ENCODE measurements around the gene RAB37.

The RAB37 gene

DNA sequence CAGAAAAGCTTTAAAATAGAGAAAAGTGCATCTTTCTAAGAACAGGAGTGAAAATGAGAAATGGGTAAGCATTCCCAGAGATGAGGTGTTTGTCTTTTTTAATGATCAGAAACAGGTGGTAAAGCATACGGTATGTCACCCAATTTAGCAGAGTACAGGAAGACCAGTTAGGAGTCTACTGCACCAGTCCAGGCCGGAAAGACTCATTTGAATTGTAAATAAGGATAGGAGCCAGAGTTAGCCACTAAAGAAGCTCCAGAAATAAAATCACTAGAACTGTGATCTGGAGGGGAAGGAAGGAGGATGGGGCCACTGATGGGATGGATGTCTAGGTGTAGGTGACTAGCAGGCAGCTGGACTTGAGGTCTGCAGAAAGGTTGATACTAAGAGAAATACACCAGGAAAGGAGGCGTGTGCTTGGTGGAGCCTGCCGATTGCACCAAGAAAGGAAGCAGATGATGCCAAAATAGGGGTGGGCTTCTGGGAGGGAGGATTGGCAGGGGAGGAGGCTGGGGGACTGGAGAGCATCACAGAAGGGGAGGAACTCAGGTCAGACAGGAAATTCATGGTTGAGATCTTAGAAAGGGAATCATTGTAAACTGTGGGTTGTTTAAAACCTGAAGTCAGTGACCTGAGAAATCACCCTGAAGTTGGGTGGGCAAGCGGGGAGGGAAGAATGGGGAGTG, 47.2 kb downstream of the RAB37 start:
- DNase-seq (ENCODE audit: insufficient read length, low spot score) = no peak
- FAIRE-seq = no peak

DNA sequence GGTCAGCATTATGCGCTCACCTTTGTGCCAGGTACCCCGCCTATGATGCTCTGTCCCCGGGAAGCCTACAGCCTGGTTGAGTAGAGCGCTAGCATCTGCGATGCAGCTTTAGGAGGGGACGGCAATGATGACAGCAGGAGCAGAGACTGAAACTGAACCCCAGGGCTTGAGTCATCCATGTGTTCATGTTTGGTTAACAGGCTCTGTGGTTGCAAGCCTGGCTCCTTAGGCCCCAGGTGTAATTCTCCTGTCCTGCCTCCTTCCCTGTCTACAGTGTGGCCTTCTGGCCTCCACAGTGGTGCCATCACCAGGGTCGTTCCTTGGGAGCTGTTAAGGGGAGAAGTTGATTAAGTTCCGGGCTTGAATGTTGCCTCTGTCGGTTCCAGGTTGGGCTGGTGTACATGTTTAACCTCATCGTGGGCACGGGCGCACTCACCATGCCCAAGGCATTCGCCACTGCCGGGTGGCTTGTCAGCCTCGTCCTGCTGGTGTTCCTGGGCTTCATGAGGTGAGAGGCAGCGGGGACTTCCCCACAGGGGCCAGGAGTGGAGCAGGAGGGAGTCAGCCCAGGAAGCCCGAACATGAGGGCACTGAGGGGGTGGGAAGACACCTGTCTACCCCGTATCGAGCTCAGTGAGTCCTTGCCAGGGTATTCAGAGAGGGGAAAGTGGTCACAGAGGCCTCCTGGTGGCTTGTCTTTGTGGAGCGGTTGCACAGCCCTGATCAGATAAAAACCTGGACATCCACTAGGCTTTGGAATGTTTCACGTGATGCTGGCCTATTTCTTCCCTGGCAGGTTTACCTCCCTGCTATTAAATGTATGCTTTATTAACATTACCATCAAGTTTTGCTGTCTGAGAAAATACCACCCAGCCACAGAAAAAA, 48.3 kb downstream of the RAB37 start:
- TF ChIP-seq, protein P1, sequence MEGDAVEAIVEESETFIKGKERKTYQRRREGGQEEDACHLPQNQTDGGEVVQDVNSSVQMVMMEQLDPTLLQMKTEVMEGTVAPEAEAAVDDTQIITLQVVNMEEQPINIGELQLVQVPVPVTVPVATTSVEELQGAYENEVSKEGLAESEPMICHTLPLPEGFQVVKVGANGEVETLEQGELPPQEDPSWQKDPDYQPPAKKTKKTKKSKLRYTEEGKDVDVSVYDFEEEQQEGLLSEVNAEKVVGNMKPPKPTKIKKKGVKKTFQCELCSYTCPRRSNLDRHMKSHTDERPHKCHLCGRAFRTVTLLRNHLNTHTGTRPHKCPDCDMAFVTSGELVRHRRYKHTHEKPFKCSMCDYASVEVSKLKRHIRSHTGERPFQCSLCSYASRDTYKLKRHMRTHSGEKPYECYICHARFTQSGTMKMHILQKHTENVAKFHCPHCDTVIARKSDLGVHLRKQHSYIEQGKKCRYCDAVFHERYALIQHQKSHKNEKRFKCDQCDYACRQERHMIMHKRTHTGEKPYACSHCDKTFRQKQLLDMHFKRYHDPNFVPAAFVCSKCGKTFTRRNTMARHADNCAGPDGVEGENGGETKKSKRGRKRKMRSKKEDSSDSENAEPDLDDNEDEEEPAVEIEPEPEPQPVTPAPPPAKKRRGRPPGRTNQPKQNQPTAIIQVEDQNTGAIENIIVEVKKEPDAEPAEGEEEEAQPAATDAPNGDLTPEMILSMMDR (IDR thresholded peaks at IDR 0.05; ENCODE audit: insufficient read depth, missing control alignments) = no peak
- FAIRE-seq = no peak
- no peak for DNase-seq (ENCODE audit: insufficient read length, low spot score)

More for the DNA sequence above, 47.2 kb downstream of the RAB37 start:
- TF ChIP-seq, protein P1 (IDR thresholded peaks at IDR 0.05; ENCODE audit: insufficient read depth, missing control alignments) = no peak

DNA sequence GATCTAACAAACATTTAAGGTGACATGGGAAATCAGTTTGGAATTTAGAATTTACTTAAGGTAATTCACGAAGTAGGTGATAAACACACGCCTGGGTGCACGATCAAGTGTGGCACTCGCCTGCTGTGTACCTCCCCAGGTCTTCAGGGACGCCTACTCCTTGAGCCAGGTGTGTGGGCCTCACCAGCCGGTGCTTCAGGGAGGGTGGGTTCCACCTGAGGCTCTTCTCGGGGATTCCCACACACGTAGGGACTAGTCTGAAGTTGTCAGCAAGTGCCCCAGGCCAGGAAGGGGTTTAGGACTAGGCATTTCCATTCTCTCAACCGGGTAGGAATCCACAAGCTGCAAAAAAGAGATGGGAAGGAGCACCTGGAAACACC, 48.9 kb downstream of the RAB37 start:
- no peak for FAIRE-seq
- TF ChIP-seq, protein P1 (IDR thresholded peaks at IDR 0.05; ENCODE audit: insufficient read depth, missing control alignments) = no peak
- DNase-seq (ENCODE audit: insufficient read length, low spot score) = no peak

DNA sequence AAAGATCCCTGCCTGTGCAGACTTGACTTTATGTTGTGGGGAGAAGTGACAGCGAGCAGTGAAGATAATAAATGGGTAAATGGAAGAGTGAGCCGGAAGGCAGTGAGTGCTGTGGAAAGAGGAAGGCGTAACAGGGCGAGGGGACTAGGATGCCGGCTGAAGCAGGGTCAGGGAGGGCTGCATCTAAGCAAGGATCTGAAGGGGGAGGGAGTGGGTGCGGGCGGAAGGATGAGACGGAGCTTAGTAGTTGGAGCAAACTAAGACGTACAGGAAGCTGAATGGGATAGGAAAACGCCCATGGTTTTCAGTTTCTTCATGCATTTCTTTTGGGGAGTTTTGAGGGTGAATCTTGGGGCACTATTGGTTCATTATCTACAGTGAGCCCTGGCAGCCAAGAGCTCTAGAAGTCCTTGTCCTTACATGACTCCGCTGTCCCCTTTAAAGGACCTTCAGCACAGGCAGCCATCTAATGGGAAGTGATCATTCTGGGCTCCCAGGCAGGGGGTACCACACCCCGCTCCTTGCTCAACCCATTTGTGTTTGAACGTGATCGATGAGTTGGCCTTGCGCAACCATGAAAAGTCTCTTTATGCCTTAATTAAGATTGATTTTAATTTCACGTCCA, 49.5 kb downstream of the RAB37 start:
- FAIRE-seq = no peak
- no peak for DNase-seq (ENCODE audit: insufficient read length, low spot score)
- TF ChIP-seq, protein P1 (IDR thresholded peaks at IDR 0.05; ENCODE audit: insufficient read depth, missing control alignments) = no peak

DNA sequence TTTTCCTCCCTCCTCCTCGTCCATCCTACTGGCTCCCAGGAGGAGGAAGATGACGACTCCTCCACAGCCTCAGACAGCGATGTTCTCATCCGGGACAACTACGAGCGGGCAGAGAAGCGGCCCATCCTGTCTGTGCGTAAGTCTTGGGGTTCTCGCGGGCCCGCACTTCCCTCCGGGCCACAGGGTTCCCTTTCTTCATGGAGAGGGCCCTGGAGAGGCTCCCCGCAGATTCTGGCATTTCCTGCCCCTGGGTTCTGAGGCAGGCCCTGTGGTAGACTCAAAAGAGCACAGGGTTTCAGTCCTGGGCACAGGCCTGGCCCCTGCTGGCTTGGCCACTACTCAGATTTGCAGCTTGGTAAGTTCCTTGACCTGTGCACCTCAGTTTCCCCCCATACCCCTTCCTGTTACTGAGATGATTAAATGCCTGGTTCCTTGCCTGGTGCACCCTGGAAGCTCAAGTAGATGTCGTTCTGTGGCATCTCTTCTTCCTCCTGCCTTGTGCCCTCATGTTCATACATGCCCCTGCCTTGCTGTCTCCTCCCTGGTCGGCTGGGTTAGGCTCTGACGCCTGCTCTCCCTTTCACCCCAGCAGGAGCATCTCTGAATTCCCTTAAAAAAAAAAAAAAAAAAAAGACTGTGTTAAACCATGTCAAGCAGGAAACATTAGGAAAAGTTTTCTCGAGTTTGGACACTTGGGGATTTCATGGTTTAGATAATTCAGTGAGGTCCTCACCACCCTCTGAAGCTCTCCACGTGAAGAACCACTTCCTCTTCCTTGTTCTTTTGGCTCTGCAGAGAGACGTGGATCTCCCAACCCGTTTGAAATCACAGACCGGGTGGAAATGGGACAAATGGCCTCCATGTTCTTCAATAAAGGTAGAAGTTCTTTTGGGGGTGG, 53.4 kb downstream of the RAB37 start:
- DNase-seq (ENCODE audit: insufficient read length, low spot score) (no peak), FAIRE-seq (no peak)
- TF ChIP-seq, protein P1 (IDR thresholded peaks at IDR 0.05; ENCODE audit: insufficient read depth, missing control alignments) = no peak

DNA sequence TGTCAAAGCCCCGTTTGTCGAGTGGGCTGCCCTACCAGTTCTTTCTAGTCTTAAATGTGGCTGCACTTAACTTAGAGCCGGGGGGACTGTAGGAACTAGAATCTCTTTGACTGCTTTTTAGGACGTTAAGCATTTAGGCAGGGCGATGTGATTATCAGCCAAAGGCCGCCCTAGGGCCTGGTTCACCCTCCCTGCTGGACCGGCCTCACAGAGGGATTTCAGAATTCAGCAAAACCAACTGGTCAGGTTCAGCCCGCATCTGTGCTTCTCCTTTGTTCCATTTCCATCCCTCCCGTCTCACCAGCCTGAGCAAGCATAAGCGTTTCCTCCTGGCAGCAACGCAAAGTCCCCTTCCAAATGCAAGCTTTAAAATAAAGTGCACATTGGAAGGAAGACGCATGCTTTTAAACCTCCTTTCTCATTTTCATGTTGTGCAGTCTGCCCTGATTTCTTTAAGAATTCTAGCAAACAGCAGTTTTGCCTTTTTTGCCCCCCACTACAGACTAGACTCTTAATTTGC, 55.6 kb downstream of the RAB37 start:
- FAIRE-seq = no peak

More for the DNA sequence above, 55.6 kb downstream of the RAB37 start:
- DNase-seq (ENCODE audit: insufficient read length, low spot score) = no peak
- TF ChIP-seq, protein P1 (IDR thresholded peaks at IDR 0.05; ENCODE audit: insufficient read depth, missing control alignments) = no peak

Data from D721Med (cell line).